Heart left ventricle (tissue), 16 donors: ENCODE results near the gene ATXN1. TPM values are rescaled to one million over a fixed set of nuclear protein-coding genes. Genes with fewer than 3 reads are reported as not detected.
"Not testable (repeated sequence)": the region's sequence is repeated elsewhere in the genome, so short reads cannot be mapped to it uniquely, and the experiment has no call there.

ENCODE experiments used
- ATAC-seq, 4 donors: fragments of 200-7000 bp; cut with Tn5 transposase; one replicate each; pipeline ENCODE4 v1.9.1; 2020 to 2022; ENCODE audit warnings: moderate library complexity in 4 of 4, mild to moderate bottlenecking in 3 of 4, moderate number of reproducible peaks in 1 of 4
- DNase-seq, 5 donors: peaks; one replicate each; pipeline ENCODE4 v3.0.0-alpha.2; 2020
- H3K27ac ChIP-seq, 12 donors: fragments of 200-600 bp; sonication (generic) in 4 of 12; one replicate each; pipeline versions ENCODE4 v1.5.0 to v1.8.0; 2016 to 2022; ENCODE audit warnings: mild to moderate bottlenecking in 2 of 12
- H3K27me3 ChIP-seq, 9 donors: fragments of 200-600 bp; sonication (generic) in 2 of 9; one replicate each; pipeline versions ENCODE4 v1.5.1 to v1.8.0; 2016 to 2022; ENCODE audit warnings: mild to moderate bottlenecking in 3 of 9
- H3K36me3 ChIP-seq, 9 donors: fragments of 200-600 bp; sonication (generic) in 2 of 9; one replicate each; pipeline versions ENCODE4 v1.5.0 to v1.8.0; 2018 to 2022; ENCODE audit warnings: mild to moderate bottlenecking in 2 of 9
- H3K4me1 ChIP-seq, 12 donors: fragments of 200-600 bp; sonication (generic) in 4 of 12; one replicate each; pipeline versions ENCODE4 v1.5.0 to v1.8.0; 2016 to 2022; ENCODE audit warnings: mild to moderate bottlenecking in 3 of 12
- H3K4me3 ChIP-seq, 12 donors: fragments of 200-600 bp; sonication (generic) in 4 of 12; one replicate each; pipeline versions ENCODE4 v1.5.0 to v1.8.0; 2017 to 2022; ENCODE audit warnings: mild to moderate bottlenecking in 9 of 12, moderate library complexity in 4 of 12
- H3K9me3 ChIP-seq, 12 donors: fragments of 200-600 bp; sonication (generic) in 4 of 12; one replicate each; pipeline versions ENCODE4 v1.5.0 to v1.8.0; 2016 to 2022; ENCODE audit warnings: mild to moderate bottlenecking in 1 of 12
- POLR2A ChIP-seq, 2 donors: fragments of 450-650 bp; IDR thresholded peaks; one replicate each; pipeline ENCODE4 v1.6.1; 2017; ENCODE audit warnings: antibody characterized with exemption in 2 of 2, mild to moderate bottlenecking in 2 of 2, moderate library complexity in 2 of 2
- WGBS, 4 donors: extraction: QIAGEN DNeasy Blood & Tissue Kit in 2 of 4; methylation state at CpG; one replicate each; pipeline versions ENCODE4 v1.1.5 to v1.1.7; 2013 to 2018; 5-methylcytosine and 5-hydroxymethylcytosine counted together
- intact Hi-C, 10 donors: fragments of 100-400 bp; cut with DNase I; formaldehyde crosslinking; loops; one replicate each; pipeline versions ENCODE4 v1.11.1 to v1.14.2; 2022
- polyA plus RNA-seq, 2 donors: library from polyadenylated mRNA; stranded (reverse); fragments of 200-250 nt; gene quantifications; one replicate each; pipeline ENCODE4 v1.2.3, GENCODE V29; 2013
- total RNA-seq, 9 donors: library from RNA; depleted of rRNA in 2 of 9; stranded (reverse); fragments of >200 nt in 2 of 9; fragmentation: NEBNext Ultra II Directional in 3 of 9; extraction: Animal tissue kit (Norgen Biotek cat#: 25700) in 3 of 9; gene quantifications; one replicate each; pipeline versions ENCODE4 v1.1.0 to v1.2.4, GENCODE V29; 2016 to 2023
- TF ChIP-seq, protein P1 (sequence below), 12 donors: fragments of 200-600 bp; sonication (generic) in 4 of 12; IDR thresholded peaks; one replicate each; pipeline versions ENCODE4 v1.5.0 to v1.8.0; 2018 to 2022; ENCODE audit warnings: antibody characterized with exemption in 12 of 12, mild to moderate bottlenecking in 5 of 12
- donor health status: ischemic (EF 13 %, LVEDD 7.1; RV severe dilation, severe dysfunction).
- donor health status: healthy with polysubstance abuse.
- donor health status: DM: no; HTN: yes; CAD: no.
- donor health status: DM: no; HTN: no; CAD: no.
- donor health status: ischemic (EF 25% LVEDD 6.9; RV normal size, moderate dysfunction).
- donor health status: ischemic (EF 25% LVEDD 5.7; RV mildly dilated, moderate dysfunction).
- donor health status: healthy.
- donor health status: DM: yes; HTN: yes; CAD: no.
- donor health status: ischemic (EF 35%, LVEDD 5.7; RV mildly dilated, moderate dysfunction).
- donor health status: nonischemic (EF 11% LVEDD 7.7; RV severe dilation, severe dysfunction).
- donor health status: DM: yes; HTN: yes; CAD: no.
- donor health status: PGD.
- donor health status: ischemic (EF 29% LVEDD 5.4; RV normal size, mild dysfunction).
- donor health status: nonischemic (EF 23%, LVEDD 6.1; RV moderate dilation, normal function).

The ATXN1 gene
- total and polyA plus RNA-seq, 11 donors = 8.7 to 51.8 (median 36.0) TPM

DNA sequence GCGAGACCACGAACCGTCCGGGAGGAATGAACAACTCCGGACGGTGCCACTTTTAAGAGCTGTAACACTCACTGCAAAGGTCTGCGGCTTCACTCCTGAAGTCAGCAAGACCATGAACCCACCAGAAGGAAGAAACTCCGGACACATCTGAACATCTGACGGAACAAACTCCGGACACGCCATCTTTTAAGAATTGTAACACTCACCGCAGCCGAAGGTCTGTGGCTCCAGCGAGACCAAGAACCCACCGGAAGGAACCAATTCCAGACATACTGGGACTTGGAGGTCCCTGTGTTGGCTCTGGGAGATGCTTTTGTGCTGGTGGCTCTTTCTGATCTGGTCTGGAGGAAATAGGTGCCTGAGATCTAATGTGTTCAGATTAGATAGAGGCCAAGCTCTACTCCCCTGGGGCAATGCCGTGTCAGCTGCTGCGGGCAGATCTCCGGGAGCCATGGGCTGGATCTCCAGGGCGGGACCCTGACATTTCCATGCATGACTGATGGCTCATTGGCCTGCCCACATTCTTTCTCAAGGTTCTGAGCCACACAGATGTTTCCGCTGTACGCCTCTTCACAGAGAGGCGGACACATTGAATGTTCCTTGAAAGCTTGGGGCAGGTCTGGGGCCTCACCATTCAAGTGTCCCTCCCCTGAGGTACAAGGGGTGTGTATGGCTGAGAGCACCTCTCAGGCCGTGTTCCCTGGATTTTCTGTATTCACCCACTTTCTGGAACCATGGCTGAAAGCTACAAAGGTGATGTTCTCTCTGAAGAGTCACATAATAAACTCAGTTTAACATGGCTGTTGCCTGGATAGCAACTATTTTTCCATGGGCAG is 493.6 kb downstream of the ATXN1 start:
- H3K27me3 ChIP-seq = no peaks in the 10 kb centered on the region
- no peak overlapping the region for H3K4me3 ChIP-seq
- H3K4me1 ChIP-seq = peaks cover 0 to 8% (median 0%) of the 10 kb centered on the region in 12 donors
- peaks cover 0 to 9% (median 0%) of the 10 kb centered on the region in 9 donors for H3K36me3 ChIP-seq
- ATAC-seq (no peak), DNase-seq (no peak)
- H3K27ac ChIP-seq = no peak overlapping the region
- TF ChIP-seq, protein P1, sequence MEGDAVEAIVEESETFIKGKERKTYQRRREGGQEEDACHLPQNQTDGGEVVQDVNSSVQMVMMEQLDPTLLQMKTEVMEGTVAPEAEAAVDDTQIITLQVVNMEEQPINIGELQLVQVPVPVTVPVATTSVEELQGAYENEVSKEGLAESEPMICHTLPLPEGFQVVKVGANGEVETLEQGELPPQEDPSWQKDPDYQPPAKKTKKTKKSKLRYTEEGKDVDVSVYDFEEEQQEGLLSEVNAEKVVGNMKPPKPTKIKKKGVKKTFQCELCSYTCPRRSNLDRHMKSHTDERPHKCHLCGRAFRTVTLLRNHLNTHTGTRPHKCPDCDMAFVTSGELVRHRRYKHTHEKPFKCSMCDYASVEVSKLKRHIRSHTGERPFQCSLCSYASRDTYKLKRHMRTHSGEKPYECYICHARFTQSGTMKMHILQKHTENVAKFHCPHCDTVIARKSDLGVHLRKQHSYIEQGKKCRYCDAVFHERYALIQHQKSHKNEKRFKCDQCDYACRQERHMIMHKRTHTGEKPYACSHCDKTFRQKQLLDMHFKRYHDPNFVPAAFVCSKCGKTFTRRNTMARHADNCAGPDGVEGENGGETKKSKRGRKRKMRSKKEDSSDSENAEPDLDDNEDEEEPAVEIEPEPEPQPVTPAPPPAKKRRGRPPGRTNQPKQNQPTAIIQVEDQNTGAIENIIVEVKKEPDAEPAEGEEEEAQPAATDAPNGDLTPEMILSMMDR (IDR thresholded peaks at IDR 0.05) = no peak
- TF ChIP-seq POLR2A (IDR thresholded peaks at IDR 0.05) = no peak
- intact Hi-C loops = no loop called here
- WGBS, 4 donors = 88 to 94% (median 91%) methylated on average over 22 to 23 of the region's 23 CpGs
- H3K9me3 ChIP-seq = no peaks in the 10 kb centered on the region

DNA sequence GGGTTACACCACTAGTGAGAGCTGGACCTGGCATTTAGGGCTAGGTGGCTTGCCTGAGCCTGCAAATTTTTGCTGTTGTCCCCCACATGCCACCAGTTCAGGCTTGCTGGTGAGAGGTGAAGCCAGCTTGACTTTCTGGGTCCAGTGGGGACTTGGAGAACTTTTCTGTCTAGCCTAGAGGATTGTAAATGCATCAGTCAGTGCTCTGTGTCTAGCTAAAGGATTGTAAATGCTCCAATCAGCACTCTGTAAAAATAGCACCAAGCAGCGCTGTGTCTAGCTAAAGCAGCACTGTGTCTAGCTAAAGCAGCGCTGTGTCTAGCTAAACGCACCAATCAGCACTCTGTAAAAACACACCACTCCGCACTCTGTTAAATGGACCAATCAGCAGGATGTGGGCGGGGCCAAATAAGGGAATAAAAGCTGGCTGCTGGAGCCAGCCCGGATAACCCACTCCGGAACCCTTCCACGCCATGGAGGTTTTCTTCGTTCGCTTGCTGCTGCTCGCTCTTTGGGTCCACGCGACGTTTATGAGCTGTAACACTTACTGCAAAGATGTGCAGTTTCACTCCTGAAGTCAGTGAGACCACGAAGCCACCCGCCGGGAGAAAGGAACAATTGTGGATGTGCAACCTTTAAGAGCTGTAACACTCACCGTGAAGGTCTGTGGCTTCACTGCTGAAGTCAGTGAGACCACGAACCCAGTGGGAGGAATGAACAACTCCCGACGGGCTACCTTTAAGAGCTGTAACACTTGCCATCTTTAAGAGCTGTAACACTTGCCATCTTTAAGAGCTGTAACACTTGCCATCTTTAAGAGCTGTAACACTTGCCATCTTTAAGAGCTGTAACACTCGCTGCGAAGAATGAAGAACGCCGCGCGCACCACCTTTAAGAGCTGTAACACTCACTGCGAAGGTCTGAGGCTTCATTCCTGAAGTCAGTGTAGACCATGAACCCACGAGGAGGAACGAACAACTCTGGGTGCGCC is 495.6 kb downstream of the ATXN1 start:
- peaks cover 0 to 15% (median 0%) of the 10 kb centered on the region in 12 donors for H3K4me1 ChIP-seq
- WGBS, 4 donors = 89 to 93% (median 92%) methylated on average over 31 of the region's 31 CpGs
- TF ChIP-seq, protein P1 (IDR thresholded peaks at IDR 0.05) = no peak
- TF ChIP-seq POLR2A (IDR thresholded peaks at IDR 0.05) = no peak
- peak overlapping the region in 2 of 12 donors; percentile 22 to 24 for H3K27ac ChIP-seq
- no peak overlapping the region for H3K4me3 ChIP-seq
- no peaks in the 10 kb centered on the region for H3K9me3 ChIP-seq
- no peak for DNase-seq
- peaks cover 0 to 7% (median 0%) of the 10 kb centered on the region in 9 donors for H3K36me3 ChIP-seq
- peak; percentile 77 to 96 (median 91) for ATAC-seq
- intact Hi-C loops = no loop called here
- H3K27me3 ChIP-seq = no peaks in the 10 kb centered on the region

DNA sequence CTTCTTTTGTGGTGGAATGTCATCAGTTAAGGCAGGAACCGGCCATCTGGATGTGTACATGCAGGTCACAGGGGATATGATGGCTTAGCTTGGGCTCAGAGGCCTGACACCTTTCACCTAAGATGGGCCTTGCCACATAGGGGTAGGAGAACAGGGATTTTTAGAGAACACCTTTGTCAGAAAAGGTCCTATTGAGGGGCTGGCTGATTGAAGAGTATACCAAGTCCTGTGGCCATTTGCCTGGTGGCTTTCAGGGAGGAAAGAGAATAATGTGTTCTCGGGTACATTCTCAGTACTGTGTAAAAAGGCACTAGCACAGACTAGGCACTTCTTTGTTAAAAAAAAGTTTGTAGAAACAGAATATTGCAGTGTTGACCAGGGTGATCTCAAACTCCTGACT is 496.5 kb downstream of the ATXN1 start:
- DNase-seq (no peak), ATAC-seq (peak in 1 of 4 donors; percentile 7)
- no peaks in the 10 kb centered on the region for H3K9me3 ChIP-seq
- peaks cover 0 to 15% (median 0%) of the 10 kb centered on the region in 12 donors for H3K4me1 ChIP-seq
- H3K27me3 ChIP-seq = no peaks in the 10 kb centered on the region
- WGBS, 4 donors = 83 to 98% (median 90%) methylated on average over 2 of the region's 2 CpGs
- H3K36me3 ChIP-seq = peaks cover 0 to 7% (median 0%) of the 10 kb centered on the region in 9 donors
- no peak for TF ChIP-seq POLR2A (IDR thresholded peaks at IDR 0.05)
- TF ChIP-seq, protein P1 (IDR thresholded peaks at IDR 0.05) = no peak
- peak overlapping the region in 2 of 12 donors; percentile 22 to 24 for H3K27ac ChIP-seq
- H3K4me3 ChIP-seq = no peak overlapping the region
- intact Hi-C loops = no loop called here

DNA sequence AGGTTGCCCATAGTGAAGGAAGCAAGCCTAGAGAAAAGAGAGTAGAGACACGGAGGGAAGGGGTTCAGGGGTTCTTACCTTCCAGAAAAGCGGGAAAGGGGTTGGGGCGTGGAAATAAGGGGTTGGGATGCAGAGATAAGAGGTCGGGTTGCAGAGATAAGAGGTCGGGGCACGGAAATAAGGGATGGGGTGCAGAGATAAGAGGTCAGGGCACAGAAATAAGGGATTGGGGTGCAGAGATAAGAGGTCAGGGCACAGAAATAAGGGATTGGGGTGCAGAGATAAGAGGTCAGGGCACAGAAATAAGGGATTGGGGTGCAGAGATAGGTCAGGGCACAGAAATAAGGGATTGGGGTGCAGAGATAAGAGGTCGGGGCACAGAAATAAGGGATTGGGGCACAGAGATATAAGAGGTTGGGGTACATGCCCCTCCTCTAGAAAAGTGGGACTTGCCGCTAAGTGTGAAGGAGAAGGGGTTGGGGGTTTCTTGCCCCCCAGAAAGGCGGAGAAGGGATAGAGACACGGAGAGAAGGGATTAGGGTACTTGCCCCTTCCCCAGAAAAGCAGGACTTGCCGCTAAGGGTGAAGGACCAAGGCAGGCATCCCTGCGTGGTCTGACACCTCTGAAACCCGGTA is 497.7 kb downstream of the ATXN1 start:
- H3K4me3 ChIP-seq, intact Hi-C loops, H3K27me3 ChIP-seq, H3K9me3 ChIP-seq, H3K36me3 ChIP-seq, H3K27ac ChIP-seq, DNase-seq, ATAC-seq: not testable (repeated sequence)
- peaks cover 0 to 15% (median under 1%) of the 10 kb centered on the region in 12 donors for H3K4me1 ChIP-seq
- WGBS, 4 donors = 80 to 85% (median 83%) methylated on average over 13 of the region's 13 CpGs

DNA sequence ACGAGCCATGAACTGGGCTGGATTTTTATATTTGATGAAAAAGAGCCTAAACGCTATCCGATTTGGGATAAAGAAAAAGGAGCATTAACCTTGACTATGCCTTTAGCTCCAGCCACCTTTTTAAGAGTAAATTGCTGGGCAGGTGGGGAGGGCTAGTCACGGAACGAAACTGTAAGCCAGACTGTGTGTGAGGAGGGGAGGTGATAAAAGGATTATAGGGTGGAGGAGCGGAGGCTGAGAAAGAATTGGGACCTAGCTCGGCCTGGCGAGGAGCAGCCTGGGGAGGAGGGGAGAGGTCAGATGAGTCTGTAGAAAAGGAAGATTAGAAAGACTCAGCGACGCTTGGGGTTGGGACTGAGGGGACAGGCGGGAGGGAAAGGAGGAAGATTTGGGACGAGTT is 498.5 kb downstream of the ATXN1 start:
- ATAC-seq, intact Hi-C loops: not testable (repeated sequence)
- peaks cover 0 to 18% (median 4%) of the 10 kb centered on the region in 12 donors for H3K4me1 ChIP-seq

DNA sequence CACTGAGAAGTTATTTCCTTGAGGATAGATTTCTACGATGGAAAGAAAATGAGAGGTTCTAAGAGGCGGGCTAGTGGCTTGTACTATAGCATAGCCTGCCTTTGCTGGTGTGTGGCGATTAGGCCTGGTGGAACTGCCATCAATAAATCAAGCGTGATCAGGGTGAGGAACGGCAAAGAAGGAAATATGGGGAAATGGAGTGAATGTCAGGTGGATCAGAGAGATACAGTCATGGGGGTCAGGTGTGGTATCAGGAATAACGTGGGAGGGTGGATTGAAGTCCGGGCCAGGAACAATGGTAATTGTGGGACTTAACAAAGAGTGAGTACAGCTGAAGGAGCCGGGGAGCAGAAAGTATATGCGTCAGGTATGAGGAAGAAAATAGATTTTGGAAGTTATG is 500.7 kb downstream of the ATXN1 start:
- intact Hi-C loops, H3K9me3 ChIP-seq, ATAC-seq, H3K4me3 ChIP-seq, H3K27ac ChIP-seq, DNase-seq, H3K27me3 ChIP-seq: not testable (repeated sequence)
- WGBS, 4 donors = 81 to 93% (median 87%) methylated on average over 7 to 9 of the region's 9 CpGs
- H3K4me1 ChIP-seq = peaks cover 0 to 26% (median 8%) of the 10 kb centered on the region in 12 donors
- peaks cover 0 to 11% (median 0%) of the 10 kb centered on the region in 9 donors for H3K36me3 ChIP-seq

More for the DNA sequence above, 498.5 kb downstream of the ATXN1 start:
- 80 to 88% (median 82%) methylated on average over 12 of the region's 12 CpGs for WGBS, 4 donors
- H3K27me3 ChIP-seq, H3K27ac ChIP-seq, H3K4me3 ChIP-seq, H3K36me3 ChIP-seq, DNase-seq, H3K9me3 ChIP-seq: not testable (repeated sequence)

DNA sequence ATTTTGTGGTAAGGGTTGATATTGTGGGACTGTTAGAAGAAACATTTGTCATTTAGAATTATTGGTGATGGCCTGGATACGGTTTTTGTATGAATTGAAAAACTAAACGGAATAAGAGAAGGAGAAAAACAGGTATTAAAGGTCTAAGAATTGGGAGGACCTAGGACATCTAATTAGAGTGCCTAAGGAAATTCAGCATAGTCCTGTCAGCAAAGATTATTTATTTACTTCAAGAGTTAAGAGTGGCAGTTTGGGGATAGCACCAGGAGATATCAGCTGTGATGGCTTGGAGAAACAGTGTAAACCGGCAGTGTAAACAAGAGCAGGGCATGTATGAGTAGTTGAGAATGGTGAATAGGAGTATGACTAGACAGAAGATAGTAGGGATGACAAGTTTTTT is 501.7 kb downstream of the ATXN1 start:
- H3K4me3 ChIP-seq = not testable (repeated sequence)
- H3K36me3 ChIP-seq = peaks cover 0 to 21% (median 0%) of the 10 kb centered on the region in 9 donors
- 86 to 98% (median 94%) methylated on average over 2 to 3 of the region's 3 CpGs for WGBS, 4 donors

More for the DNA sequence above, 501.7 kb downstream of the ATXN1 start:
- H3K9me3 ChIP-seq, H3K27me3 ChIP-seq, ATAC-seq, DNase-seq, intact Hi-C loops, H3K27ac ChIP-seq: not testable (repeated sequence)
- peaks cover 0 to 21% (median 8%) of the 10 kb centered on the region in 12 donors for H3K4me1 ChIP-seq
